Right lobe of liver (tissue), 6 donors: ENCODE results near the gene LRRC45. TPM values are rescaled to one million over a fixed set of nuclear protein-coding genes. Genes with fewer than 3 reads are reported as not detected.

Experiments used
- ATAC-seq, 4 donors: fragments of 200-7000 bp; cut with Tn5 transposase; one replicate each; pipeline ENCODE4 v1.9.1; 2020; ENCODE audit warnings: mild to moderate bottlenecking in 4 of 4, moderate library complexity in 4 of 4
- DNase-seq, 3 donors: peaks; one replicate each; pipeline ENCODE4 v3.0.0-alpha.2; 2020
- H3K27ac ChIP-seq, 3 donors: fragments of 200-600 bp; one replicate each; pipeline ENCODE4 v1.8.0; 2022
- H3K27me3 ChIP-seq, 2 donors: fragments of 200-600 bp; one replicate each; pipeline ENCODE4 v1.8.0; 2022
- H3K36me3 ChIP-seq, 4 donors: fragments of 200-600 bp; sonication (generic) in 1 of 4; one replicate each; pipeline versions ENCODE4 v1.5.1 to v1.8.0; 2017 to 2022; ENCODE audit warnings: control low read depth in 1 of 4
- H3K4me1 ChIP-seq, 4 donors: fragments of 200-600 bp; sonication (generic) in 1 of 4; one replicate each; pipeline versions ENCODE4 v1.5.1 to v1.8.0; 2017 to 2022; ENCODE audit warnings: control low read depth in 1 of 4
- H3K4me3 ChIP-seq, 3 donors: fragments of 200-600 bp; one replicate each; pipeline ENCODE4 v1.8.0; 2022
- H3K9me3 ChIP-seq, 4 donors: fragments of 200-600 bp; sonication (generic) in 1 of 4; one replicate each; pipeline versions ENCODE4 v1.5.1 to v1.8.0; 2017 to 2022; ENCODE audit warnings: control low read depth in 1 of 4
- POLR2A ChIP-seq: fragments of 450-650 bp; IDR thresholded peaks from one replicate; pipeline ENCODE4 v1.6.1; 2017; ENCODE audit warnings: antibody characterized with exemption, mild to moderate bottlenecking
- WGBS: methylation state at CpG from one replicate; pipeline ENCODE4 v1.1.6; 2018; ENCODE audit warnings: low coverage, low lambda C conversion rate; ENCODE audit not compliant: insufficient coverage; ENCODE audit errors: missing lambda C conversion rate; 5-methylcytosine and 5-hydroxymethylcytosine counted together
- intact Hi-C, 2 donors: fragments of 100-400 bp; cut with DNase I; formaldehyde crosslinking; loops; one replicate each; pipeline versions ENCODE4 v1.11.2 to v1.14.1; 2022
- total RNA-seq, 6 experiments: library from RNA; depleted of rRNA in 2 of 6; stranded (reverse); fragments of >200 nt in 2 of 6; fragmentation: NEBNext Ultra II Directional in 3 of 6; extraction: Animal tissue kit (Norgen Biotek cat#: 25700) in 3 of 6; gene quantifications; one replicate each; pipeline versions ENCODE4 v1.1.0 to v1.2.4, GENCODE V29; 2016 to 2023
- TF ChIP-seq, protein P1 (sequence below), 4 donors: fragments of 200-600 bp in 3 of 4; fragments of 450-650 bp in 1 of 4; IDR thresholded peaks; one replicate each; pipeline versions ENCODE4 v1.5.1 to v1.8.0; 2016 to 2022; ENCODE audit warnings: antibody characterized with exemption in 4 of 4, mild to moderate bottlenecking in 2 of 4
- donor health status: DM: no; HTN: yes; CAD: no.
- donor health status: DM: no; HTN: no; CAD: no.
- donor health status: DM: no; HTN: no; CAD: no.
- donor health status: DM: no; HTN: yes; CAD: no.
- donor health status: DM: no; HTN: yes; CAD: no.

LRRC45 gene
- total RNA-seq, 6 experiments from 2014 or later = 4.9 to 15.6 (median 11.9) TPM

DNA sequence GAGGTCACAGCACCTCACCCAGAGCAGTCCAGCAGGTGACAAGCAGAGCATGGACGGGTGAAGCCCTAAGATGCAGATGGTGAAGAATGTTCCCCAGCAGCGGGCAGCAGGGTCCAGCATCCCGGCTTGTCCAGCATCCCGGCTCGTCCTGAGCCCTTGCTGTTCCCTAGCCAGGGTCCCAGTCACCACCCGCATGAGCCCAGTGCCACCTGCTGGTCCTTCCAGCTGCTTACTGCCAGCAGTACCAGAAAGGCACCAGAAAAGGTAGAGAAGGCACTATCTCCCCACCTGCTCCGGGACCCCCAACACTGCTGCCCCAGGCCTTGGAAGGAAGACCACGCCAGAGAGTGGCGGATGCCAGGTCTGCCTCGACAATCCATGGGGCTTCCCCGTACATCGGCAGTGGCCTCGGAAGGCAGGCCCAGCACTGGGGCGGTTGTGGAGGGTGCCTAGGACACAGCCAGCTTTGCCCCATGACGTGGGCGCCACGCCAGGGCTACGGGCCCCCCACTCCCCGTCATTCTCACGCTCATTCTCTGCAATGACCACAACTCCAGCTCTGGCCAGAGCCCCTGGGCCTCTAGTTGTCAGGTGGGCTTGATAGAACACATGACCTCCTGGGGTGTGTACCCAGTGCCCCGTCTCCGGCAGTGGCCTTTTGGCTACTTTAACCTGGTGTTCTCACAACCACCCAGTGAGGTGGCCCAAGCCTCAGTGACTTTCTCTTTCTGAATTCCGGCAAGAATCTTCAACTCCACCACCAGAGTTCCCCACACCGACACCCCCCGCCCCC lies 1.8 kb upstream of the LRRC45 start:
- peak overlapping the region in 2 of 3 donors; percentile 84 to 94 for H3K4me3 ChIP-seq
- TF ChIP-seq, protein P1, sequence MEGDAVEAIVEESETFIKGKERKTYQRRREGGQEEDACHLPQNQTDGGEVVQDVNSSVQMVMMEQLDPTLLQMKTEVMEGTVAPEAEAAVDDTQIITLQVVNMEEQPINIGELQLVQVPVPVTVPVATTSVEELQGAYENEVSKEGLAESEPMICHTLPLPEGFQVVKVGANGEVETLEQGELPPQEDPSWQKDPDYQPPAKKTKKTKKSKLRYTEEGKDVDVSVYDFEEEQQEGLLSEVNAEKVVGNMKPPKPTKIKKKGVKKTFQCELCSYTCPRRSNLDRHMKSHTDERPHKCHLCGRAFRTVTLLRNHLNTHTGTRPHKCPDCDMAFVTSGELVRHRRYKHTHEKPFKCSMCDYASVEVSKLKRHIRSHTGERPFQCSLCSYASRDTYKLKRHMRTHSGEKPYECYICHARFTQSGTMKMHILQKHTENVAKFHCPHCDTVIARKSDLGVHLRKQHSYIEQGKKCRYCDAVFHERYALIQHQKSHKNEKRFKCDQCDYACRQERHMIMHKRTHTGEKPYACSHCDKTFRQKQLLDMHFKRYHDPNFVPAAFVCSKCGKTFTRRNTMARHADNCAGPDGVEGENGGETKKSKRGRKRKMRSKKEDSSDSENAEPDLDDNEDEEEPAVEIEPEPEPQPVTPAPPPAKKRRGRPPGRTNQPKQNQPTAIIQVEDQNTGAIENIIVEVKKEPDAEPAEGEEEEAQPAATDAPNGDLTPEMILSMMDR (IDR thresholded peaks at IDR 0.05) = peak; percentile 77 to 85 (median 80)
- no peak for TF ChIP-seq POLR2A
- intact Hi-C loops = no loop called here
- no peaks in the 10 kb centered on the region for H3K27me3 ChIP-seq
- ATAC-seq = peak; percentile 22 to 39 (median 27)
- H3K4me1 ChIP-seq = peaks cover 0 to 32% (median 13%) of the 10 kb centered on the region in 4 donors
- no peaks in the 10 kb centered on the region for H3K9me3 ChIP-seq
- DNase-seq = peak; percentile 82 to 87 (median 86)
- H3K36me3 ChIP-seq = peaks cover 0 to 8% (median 0%) of the 10 kb centered on the region in 4 donors
- 9% methylated on average over 7 of the region's 25 CpGs for WGBS
- peak overlapping the region in 1 of 3 donors; percentile 39 for H3K27ac ChIP-seq

DNA sequence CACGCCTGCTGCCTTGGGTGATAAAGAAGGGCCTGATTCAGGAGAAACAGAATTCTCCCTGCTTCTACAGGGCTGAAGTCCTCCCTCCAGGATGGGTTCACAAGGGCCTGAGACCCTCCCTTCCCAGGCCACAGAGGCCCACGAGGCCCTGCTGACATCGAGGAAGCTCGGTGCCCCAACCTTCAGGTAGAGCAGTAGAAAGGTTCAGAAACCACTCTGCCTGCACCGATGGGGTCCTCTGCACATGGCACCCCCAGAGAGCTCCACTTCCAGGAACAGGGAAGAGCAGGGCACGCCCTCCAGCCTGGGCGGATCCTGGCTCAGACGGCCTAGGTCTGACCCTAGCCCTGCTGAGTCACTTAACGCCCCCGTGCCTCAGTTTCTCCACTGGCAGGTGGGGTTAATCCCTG lies 1.2 kb upstream of the LRRC45 start:
- DNase-seq (no peak), ATAC-seq (no peak)
- H3K27me3 ChIP-seq = no peaks in the 10 kb centered on the region
- intact Hi-C loops = no loop called here
- no peak for TF ChIP-seq POLR2A
- TF ChIP-seq, protein P1 (IDR thresholded peaks at IDR 0.05) = no peak
- peaks cover 0 to 8% (median 0%) of the 10 kb centered on the region in 4 donors for H3K36me3 ChIP-seq
- H3K4me1 ChIP-seq = peaks cover 0 to 37% (median 16%) of the 10 kb centered on the region in 4 donors
- peak overlapping the region; percentile 84 to 96 (median 94) for H3K4me3 ChIP-seq
- no peaks in the 10 kb centered on the region for H3K9me3 ChIP-seq
- WGBS = 0% methylated on average over 5 of the region's 10 CpGs
- peak overlapping the region in 2 of 3 donors; percentile 39 to 75 for H3K27ac ChIP-seq

GRCh38 chr17:82022310-82022980 lies 660 bp upstream of the LRRC45 start, which contains the start of gene CENPX:
CENPX (minus strand) TSS chr17:82022878; CDS start chr17:82022861, 17 bp downstream.
- TF ChIP-seq, protein P1 (IDR thresholded peaks at IDR 0.05) = peak in 1 of 4 donors; percentile 4
- peak; percentile 65 for TF ChIP-seq POLR2A
- 5% methylated on average over 13 of the region's 64 CpGs for WGBS
- Histone ChIP-seq H3K27me3 (no peaks in the 10 kb centered on the region), H3K4me3 (peak within 1 kb of the TSS; percentile 84 to 96 (median 94)), H3K27ac (peak within 1 kb of the TSS; percentile 53 to 75 (median 63)), H3K4me1 (peaks cover 0 to 37% (median 17%) of the 10 kb centered on the region in 4 donors), H3K36me3 (peaks cover 0 to 6% (median 0%) of the 10 kb centered on the region in 4 donors), H3K9me3 (no peaks in the 10 kb centered on the region)
- intact Hi-C loops = no loop called here
- ATAC-seq = no peak
- DNase-seq = no peak

GRCh38 chr17:82023447-82024241 lies 539 bp downstream of the LRRC45 start:
- DNase-seq = no peak
- H3K27me3 ChIP-seq = no peaks in the 10 kb centered on the region
- H3K36me3 ChIP-seq = no peaks in the 10 kb centered on the region

More at GRCh38 chr17:82023447-82024241, 539 bp downstream of the LRRC45 start:
- WGBS = 0% methylated on average over 9 of the region's 55 CpGs
- Histone ChIP-seq H3K9me3 (no peaks in the 10 kb centered on the region), H3K4me3 (peak overlapping the region; percentile 79 to 80 (median 79)), H3K27ac (peak overlapping the region in 2 of 3 donors; percentile 42 to 53), H3K4me1 (peaks cover 0 to 37% (median 17%) of the 10 kb centered on the region in 4 donors)
- intact Hi-C loops = no loop called here
- ATAC-seq = no peak
- TF ChIP-seq POLR2A = no peak
- TF ChIP-seq, protein P1 (IDR thresholded peaks at IDR 0.05) = no peak
